GM19452 (cell line): Measurements from ENCODE around the gene NAALADL2.
"Not testable (repeated sequence)": the region's sequence is repeated elsewhere in the genome, so short reads cannot be mapped to it uniquely, and the experiment has no call there.

ENCODE experiments used
- ATAC-seq: cut with Tn5 transposase; IDR thresholded peaks from one replicate; pipeline ENCODE4 v1.9.1; 2021; ENCODE audit not compliant: unreplicated experiment

The NAALADL2 gene

DNA sequence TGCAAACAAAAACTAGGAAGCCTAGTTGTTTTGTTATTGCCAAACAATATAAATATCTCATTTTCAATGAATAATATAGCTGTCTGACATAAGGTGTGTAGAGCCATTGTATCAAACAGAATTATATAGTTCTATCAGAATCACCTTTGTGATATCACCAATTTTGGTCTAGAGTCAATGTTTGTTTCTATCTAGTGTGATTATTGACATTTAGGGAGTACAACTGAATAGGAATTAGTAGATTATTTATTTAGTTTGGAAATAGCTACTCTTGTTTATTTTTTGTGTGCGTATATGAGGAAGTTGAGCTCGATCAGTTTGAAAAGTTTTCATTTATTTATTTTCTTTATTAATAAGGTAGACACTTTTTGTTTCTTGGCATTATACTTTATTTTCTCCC lies 389.7 kb downstream of the NAALADL2 start:
- no peak for ATAC-seq

DNA sequence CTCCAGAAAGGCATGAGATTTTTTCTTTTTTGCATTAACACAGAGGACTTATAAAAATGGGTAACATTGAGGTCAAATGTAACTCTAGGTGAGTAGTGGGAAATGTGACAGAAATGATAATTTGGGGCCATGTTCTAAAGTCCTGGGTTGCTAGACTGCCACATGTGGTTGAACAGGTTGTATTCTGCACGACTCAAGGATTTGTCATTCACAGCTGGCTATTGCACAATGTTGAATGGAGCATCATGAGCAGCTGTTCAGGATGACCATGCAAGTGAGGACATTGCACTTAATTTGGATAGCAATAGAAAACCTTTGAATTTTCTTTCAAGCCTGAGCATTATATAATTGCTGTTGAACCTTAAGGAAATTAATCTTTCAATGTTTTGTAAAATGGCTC lies 396.6 kb downstream of the NAALADL2 start:
- no peak for ATAC-seq

DNA sequence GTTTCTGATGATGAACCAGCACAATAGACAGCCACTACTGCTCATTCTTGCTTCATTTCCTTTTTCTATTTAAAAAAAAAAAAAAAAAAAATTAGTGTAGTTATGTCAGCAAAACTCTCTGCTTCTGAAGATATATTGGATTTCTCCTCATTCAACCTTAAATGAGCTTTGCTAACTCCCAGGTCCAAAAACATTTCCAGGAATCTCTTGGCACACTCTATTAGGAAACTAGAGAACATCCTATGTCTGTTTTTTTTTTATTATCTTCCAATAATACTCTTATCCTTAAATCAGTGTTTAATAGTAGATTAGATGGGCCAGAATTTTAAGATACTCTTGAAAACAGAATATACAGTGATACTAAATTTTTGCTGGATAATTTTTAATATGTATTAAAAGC lies 398.0 kb downstream of the NAALADL2 start:
- no peak for ATAC-seq

DNA sequence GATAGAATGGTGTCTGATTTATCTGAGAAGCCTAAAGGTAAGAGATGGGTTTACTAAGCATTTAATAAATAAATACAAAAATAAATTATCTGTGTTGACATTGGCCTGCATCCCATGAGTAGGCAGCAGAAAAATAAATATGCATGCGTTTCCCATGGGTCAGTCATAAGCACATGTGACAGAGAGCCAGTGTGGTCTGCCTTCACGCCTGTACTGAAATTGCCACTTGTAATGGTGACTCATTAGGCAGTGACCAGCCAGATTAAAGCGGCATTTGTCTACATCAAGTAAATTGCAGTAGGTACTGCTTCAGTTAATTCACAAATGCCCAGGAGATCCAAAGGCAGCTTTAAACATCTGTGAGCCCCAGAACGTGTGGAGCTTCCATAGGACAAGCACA lies 399.6 kb downstream of the NAALADL2 start:
- no peak for ATAC-seq

DNA sequence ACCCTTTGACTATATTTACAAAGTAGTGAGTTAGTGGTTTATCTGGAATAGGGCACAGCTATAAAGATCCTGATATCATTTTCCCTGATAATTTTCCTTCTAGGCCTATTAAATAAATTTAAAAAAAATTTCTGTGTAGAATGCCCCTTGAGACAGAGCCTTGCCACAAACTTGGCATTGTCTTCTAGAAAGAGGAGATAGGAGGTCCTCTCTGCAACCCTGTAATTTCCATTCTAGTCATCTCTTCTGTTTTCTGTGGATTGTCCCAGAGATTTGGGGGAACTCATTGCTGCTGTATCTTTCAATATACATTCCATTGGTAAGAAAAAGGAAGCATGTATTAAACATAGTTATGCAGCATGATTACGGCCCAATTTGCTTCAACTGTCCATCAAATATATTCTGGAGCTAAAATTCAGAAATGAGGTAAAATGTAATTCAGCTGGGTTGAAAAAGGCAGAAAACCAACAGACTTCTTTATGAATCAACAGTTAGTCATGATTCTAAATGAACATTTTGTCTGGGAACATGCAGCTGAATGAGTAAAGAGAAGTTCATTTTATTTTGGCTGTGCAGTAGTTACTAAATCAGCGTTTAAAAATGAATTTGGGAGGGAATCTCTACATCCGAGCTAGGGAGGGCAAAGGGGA lies 401.1 kb downstream of the NAALADL2 start:
- ATAC-seq, result no peak

DNA sequence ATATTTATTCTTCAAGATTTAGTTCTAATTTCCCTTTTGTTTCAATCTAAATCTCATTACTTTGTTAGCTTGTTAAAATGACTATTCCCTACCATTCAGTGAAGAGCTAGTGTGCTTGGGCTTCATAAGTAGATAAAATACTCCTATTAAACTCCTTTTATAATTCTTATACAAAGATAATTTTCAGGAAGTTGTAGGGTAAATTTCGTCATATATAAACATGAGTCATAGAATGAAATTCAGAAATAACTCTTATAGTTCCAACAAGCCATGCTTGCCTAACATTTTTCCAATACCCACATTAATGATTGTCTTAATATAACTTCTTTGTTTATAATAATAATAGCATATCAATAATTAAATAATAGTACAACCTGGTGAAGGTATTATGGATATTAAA lies 407.3 kb downstream of the NAALADL2 start:
- no peak for ATAC-seq

DNA sequence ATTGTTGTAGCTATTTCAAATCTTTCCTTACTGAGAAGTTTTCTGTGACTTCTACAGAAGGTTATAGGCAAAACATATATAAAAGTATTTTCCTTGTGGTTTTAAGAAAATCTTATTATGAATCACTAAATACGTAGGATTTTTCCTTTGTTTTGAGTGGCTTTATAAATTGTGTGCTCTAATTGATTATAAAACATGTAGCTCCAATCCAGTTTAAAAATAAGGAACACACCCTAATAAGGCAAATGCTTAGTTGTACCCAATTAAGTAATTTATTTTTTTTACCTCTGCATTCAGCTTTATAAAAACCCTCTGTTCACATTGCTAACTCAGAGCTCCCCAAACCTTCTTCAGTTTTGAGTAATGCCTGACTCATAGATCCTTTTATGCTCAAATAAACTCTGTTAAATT lies 408.0 kb downstream of the NAALADL2 start:
- no peak for ATAC-seq

DNA sequence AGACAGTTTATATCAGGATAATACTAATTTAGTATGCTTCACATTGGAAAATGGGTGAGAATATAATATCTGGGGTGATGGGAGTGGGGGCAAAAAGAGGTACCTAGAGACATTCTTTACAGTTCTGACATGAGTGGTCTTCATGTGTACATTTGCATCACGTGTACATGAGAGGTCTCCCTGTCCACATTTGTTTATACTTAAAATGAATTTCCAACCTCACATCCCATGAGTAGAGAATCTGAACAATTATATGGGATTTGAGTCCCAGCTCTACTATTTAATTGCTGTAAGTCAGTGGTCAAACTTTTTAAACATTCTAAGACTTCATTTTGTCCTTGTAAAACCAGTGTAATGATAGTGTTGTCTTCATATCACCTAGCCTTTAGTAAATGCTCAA lies 408.4 kb downstream of the NAALADL2 start:
- no peak for ATAC-seq

DNA sequence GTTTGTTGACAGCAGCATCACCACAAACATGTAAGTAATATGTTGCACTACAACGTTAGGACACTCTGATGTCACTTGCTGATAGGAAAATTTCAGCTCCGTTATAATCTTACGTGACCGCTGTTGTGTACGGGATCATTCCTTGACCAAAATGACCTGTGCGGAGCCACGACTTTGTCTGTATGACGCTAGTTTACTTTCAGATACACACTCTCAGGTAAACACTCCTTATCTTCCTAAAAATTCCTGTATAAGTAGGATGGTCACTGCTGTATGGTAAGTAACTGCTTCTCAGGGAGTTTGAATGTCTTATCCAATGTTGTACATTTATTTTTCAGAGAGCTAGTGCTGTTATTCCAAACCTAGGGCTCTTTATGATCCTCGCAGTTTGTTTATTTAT lies 410.3 kb downstream of the NAALADL2 start:
- no peak for ATAC-seq

DNA sequence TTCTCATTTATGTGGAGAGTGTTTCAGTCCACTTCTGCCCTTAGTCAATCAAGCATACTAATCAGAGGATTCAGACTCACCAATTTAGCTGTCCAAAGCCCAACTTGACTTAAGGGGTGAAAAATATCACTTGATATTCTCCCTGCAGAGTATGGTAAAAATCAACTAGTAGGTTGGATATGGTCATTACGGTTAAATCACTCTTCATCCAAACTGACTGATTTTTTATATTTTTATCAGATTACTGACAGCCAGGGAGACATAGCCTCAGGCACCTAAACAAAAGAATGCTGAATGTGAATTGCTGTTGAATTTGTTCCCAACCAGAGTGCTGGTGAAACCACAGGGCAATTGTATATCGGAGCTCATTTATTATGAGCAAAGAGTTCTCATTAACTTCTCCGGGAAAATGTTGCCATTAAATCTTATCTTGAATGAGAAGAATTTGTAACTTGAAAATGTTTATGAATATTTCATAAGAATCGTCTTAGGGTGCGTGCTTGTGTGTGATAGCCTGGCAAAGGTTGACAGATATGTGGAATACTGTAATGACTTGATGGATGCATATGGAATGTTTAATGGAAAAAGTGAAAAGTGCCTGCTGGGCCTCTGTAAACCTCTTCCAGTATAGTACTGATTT lies 411.2 kb downstream of the NAALADL2 start:
- ATAC-seq, result no peak

DNA sequence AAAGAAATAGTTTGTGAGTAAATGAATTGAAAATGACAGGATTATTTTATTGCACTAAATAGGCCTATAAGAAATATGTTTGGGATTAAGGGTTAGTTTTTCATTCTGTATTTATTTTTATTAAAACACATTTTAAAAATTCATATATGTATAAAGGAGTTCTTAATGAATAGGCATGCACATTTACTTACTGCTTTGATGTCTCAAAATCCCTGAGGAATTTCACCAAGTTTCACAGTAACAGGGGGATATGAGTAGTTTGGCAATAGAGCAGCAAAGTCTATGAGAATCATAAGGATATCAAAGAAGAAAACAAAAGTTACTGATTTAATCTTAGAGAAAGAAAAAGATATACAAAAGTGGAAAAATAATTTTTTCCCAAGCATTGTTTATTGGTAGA lies 411.7 kb downstream of the NAALADL2 start:
- no peak for ATAC-seq

DNA sequence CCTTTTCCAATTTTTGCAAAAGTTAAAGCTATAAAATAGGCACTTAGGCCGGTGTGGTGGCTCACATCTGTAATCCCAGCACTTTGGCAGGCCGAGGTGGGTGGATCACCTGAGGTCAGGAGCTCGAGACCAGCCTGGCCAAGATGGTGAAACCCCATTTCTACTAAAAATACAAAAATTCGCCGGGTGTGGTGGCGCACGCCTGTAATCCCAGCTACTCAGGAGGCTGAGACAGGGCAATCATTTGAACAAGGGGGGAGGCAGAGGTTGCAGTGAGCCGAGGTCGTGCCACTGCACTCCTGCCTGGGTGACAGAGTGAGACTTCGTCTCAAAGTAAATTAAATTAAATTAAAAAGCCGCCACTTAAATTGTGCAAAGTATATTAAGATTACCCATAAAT lies 412.3 kb downstream of the NAALADL2 start:
- ATAC-seq, result not testable (repeated sequence)

DNA sequence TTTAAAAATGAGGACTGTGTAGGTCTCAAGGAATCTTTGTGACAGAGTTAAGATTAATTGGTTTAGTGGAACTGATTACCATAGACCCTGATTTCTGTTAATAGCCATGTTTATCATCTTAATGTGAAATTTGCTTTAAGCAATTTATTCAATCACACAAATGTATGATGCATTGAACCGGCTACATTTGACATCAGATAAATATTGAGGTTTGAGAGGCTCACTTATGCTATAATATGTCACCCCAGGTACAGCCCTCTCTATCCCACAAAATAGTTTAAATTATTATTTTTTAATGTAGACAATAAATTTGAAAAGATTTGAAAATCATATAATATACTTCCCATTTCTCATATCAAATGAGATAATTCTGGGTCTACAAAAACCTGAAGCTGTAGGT lies 413.3 kb downstream of the NAALADL2 start:
- ATAC-seq, result no peak

DNA sequence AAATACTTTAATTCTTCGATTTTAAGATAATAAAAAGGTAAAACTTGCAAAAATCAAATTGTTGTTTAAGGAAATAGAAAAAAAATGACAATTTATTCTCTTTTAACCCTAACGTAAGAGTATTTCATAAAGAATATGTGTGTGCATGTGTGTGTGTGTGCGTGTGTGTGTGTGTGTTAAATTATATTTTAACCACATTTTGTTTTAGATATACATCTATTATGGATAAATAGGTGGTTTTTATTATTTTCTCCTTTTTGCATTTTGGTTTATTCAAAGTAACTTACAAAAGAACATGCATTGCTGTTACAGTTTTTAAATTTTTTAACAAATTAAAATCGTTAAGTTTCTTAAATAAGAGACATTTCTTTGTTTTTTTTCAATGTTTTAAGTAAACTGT lies 414.4 kb downstream of the NAALADL2 start:
- no peak for ATAC-seq

DNA sequence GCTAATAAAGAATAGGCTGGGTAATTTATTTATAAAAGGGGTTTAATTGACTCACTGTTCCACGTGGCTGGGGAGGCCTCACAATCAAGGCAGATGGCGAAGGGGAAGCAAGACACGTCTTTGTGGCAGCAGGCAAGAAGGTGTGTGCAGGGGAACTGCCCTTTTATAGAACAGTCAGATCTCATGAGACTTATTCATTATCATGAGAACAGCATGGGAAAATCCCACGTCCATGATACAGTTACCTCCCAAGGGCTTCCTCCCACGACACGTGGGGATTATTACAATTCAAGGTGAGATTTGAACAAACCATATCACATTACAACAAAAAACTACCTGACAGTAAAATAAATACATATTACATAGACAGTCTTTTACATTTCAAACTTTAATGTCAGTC lies 414.9 kb downstream of the NAALADL2 start:
- no peak for ATAC-seq

DNA sequence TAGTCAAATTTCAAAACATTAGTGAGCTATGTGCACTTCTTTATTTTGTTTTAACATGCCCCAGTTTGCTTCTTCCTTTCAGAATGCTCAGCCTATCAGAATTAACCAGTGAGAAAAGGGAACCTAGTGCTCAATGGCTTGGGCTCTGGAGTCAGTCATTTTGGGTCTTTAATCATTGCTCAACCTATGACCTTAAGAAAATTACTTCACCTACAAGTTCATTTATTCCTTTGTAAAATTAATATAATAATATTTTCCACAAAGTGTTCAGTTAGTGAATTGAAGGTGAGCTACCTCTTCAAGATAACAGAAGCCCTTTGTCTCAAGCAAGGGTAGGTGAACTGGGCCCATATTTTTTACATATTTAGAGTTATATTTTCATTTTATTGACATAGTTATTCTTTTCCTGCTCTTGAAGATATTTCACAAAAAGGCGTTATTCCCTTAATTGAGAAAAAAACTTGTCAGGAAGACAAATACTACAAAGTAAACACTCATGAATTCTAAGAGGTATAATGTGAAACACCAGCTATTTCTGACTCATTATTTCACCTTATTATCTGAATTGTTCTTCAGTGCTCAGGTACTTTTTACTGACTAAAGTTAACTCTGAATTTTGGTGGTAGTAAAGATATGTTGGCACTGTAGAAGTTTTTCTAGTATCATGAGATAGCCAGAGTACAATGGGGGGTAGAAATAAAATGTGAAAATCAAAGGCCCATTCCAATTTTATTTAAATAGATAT lies 415.5 kb downstream of the NAALADL2 start:
- no peak for ATAC-seq

DNA sequence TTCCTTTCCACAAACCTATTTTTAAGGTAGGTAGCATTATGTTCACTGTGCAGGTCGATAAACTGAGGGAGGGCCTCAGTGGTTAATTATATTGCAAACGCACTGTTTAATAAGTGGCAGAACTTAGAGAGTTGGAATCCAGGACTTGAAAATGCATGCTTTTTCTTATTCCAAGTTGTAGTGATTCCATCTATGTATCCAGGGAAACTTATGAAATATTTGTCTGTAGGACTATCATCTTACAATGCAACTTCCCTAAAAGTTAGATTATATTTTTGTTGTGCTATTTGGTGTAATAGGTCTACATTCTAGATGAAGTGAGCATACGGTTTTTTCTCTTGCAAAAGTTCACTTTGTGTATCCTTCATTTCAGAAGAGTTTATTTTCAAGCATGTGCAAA lies 419.5 kb downstream of the NAALADL2 start:
- ATAC-seq, result no peak

DNA sequence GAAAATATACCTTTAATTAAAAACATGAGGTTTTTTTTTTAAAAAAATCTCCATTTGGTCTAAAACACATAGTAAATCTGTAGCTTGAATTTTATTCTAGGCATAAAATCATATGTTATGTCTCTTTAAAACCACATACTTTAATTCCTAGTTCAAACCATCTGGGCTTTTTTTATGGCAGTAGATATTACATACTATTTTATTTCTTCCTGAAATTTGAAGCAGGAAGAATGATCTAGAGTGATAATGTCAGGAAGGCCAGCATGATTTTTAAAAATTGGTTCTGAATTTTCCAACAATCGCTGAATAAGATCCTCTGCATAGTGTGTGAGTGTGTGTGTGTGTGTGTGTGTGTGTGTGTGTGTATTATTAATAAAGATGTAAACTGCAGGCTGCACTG lies 420.3 kb downstream of the NAALADL2 start:
- no peak for ATAC-seq

DNA sequence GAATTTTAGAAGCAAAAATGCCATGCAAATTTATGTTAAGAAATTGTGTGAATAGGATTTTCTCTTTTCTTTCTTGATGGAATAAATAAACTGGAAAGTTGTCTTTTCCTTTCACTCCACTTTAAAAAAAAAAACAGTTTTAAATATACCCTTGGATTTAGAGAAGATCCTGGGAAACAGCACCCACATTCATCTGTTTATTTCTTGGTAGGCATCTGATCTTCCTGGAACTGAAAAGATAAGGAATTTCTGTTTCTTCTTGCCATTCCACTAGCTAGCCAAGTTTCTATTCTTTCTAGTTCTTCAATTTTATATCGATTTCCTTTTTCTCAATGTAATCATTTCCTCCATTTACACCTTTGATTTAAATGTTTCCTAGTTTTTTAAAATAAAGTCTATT lies 420.8 kb downstream of the NAALADL2 start:
- ATAC-seq, result no peak

DNA sequence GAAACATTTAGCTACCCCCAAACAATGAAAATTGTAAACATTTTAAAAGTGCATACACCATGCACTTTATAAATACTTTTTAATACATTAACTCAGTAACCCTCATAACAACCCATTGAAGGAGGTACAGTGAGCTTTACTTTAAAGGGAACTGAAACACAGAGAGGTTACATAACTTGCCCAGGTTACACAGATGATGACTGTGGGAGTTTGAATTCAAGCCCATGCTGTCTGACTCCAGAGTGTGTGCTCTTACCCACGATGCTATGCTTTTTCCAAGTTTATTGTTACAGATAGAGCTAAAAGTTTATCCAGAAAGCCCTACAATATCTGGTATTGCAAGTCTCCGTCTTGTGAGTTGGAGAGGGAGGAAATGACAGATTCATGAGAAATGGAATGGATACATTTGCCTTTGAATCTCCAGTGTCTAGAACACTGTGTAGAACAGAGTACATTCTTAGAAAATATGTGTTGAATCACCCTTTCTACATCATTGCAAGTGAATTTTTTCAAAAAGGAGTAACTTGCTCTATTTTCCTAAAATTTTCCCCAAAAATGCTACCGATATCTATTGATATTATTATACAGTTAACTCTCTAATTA lies 428.3 kb downstream of the NAALADL2 start:
- ATAC-seq, result no peak

DNA sequence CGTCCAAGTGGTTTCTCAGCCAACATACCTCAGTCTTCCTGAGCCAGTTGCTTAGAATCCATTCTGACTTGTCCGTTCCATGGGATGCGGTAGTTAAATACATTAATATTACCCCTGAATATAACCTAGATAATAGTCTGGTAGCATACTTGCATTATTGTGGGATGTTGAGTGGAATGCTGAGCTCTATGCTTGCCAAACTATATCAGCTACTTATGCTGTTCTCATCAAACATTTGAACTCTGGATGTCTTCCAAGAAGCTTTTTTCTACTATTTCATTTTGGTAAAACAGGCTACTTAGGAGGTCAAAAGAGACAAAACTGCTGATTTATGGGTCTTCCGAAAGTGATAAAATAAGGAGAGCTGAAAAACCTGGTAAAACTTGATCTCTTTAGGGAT lies 429.5 kb downstream of the NAALADL2 start:
- ATAC-seq, result no peak

DNA sequence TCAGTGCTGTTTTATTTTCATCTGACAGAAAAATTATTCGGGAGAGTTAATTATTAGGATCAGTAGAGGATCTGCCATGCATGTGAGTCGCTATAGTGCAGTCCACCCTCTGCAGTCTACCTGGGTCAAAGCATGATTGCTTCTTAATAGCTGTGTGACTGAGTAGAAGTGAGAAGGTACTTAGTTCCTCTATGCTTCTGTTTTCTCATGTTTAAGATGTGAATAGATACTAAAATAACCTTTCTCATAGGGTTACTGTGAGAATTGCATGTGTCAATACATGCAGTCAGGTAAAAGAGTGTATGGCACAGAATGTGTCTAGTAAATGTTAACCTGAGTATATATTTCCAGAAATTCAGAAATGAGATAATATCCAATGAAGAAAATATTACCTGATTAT lies 435.7 kb downstream of the NAALADL2 start:
- ATAC-seq, result no peak
